ENCODE results near the gene LRRTM1.

DNA sequence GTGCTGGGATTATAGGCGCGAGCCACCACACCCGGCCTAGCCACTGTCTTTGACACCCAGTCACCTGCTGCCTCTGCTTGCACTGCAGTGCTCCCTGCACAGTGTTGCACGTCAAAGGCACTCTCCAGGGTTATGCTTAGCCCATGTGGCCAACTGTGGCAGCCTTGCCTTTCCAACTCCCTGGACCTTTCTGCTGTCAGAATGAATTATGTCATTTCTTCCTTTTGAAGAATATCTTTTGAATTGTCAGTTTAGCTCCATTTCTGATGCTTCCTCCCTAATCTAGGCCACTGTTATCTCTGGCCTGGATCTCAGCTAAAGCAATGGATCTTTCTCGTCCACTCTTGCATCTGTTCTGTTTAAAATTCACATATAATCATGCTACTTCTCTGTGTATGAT, 29.3 kb upstream of the LRRTM1 start:
- TF ChIP-seq, protein P1, sequence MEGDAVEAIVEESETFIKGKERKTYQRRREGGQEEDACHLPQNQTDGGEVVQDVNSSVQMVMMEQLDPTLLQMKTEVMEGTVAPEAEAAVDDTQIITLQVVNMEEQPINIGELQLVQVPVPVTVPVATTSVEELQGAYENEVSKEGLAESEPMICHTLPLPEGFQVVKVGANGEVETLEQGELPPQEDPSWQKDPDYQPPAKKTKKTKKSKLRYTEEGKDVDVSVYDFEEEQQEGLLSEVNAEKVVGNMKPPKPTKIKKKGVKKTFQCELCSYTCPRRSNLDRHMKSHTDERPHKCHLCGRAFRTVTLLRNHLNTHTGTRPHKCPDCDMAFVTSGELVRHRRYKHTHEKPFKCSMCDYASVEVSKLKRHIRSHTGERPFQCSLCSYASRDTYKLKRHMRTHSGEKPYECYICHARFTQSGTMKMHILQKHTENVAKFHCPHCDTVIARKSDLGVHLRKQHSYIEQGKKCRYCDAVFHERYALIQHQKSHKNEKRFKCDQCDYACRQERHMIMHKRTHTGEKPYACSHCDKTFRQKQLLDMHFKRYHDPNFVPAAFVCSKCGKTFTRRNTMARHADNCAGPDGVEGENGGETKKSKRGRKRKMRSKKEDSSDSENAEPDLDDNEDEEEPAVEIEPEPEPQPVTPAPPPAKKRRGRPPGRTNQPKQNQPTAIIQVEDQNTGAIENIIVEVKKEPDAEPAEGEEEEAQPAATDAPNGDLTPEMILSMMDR (IDR thresholded peaks at IDR 0.05; ENCODE audit: low read depth, low read length) = no peak
- no peak for TF ChIP-seq POLR2A (IDR thresholded peaks at IDR 0.05; ENCODE audit: extremely low read depth, insufficient read length)
- no peak for TF ChIP-seq MYC (IDR thresholded peaks at IDR 0.05; ENCODE audit: low read depth, low read length)
- TF ChIP-seq, protein P2, sequence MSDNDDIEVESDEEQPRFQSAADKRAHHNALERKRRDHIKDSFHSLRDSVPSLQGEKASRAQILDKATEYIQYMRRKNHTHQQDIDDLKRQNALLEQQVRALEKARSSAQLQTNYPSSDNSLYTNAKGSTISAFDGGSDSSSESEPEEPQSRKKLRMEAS (IDR thresholded peaks at IDR 0.05; ENCODE audit: low read depth, low read length) = no peak
